OCI-LY1 (cell line): ENCODE data around the gene DNAI4.

Source experiments
- H2AFZ ChIP-seq: fragments of 200-600 bp; sonication (generic), shearing (Covaris generic); 2 replicates; pipeline ENCODE4 v1.6.0; 2014; ENCODE audit warnings: antibody characterized with exemption, mild to moderate bottlenecking, low read length
- H3F3A ChIP-seq: fragments of 200-600 bp; sonication (generic), shearing (Covaris generic); 2 replicates; pipeline ENCODE4 v1.6.0; 2014; ENCODE audit warnings: mild to moderate bottlenecking, antibody characterized with exemption, low read length, moderate library complexity; ENCODE audit not compliant: insufficient read depth
- H3K27ac ChIP-seq: fragments of 200-600 bp; sonication (generic); 2 replicates; pipeline ENCODE4 v1.5.1; 2014; ENCODE audit warnings: low read length, mixed run types, mild to moderate bottlenecking, low read depth; ENCODE audit not compliant: poor library complexity, severe bottlenecking
- H3K27me3 ChIP-seq: fragments of 200-600 bp; sonication (generic); 2 replicates; pipeline ENCODE4 v1.6.0; 2014; ENCODE audit warnings: antibody characterized with exemption, mild to moderate bottlenecking, low read length, moderate library complexity; ENCODE audit not compliant: insufficient read depth
- H3K36me3 ChIP-seq: fragments of 200-600 bp; sonication (generic); 2 replicates; pipeline ENCODE4 v1.6.1; 2014; ENCODE audit warnings: mild to moderate bottlenecking, antibody characterized with exemption, low read length, moderate library complexity, mixed read lengths; ENCODE audit not compliant: insufficient read depth
- H3K4me1 ChIP-seq: fragments of 200-600 bp; sonication (generic); 2 replicates; pipeline ENCODE4 v1.5.1; 2014; ENCODE audit warnings: mild to moderate bottlenecking, low read length, moderate library complexity; ENCODE audit not compliant: insufficient read depth, severe bottlenecking
- H3K4me2 ChIP-seq: fragments of 200-600 bp; sonication (generic), shearing (Covaris generic); 2 replicates; pipeline ENCODE4 v1.6.1; 2014; ENCODE audit warnings: low read length
- H3K4me3 ChIP-seq: fragments of 200-600 bp; sonication (generic); 2 replicates; pipeline ENCODE4 v1.5.1; 2014; ENCODE audit warnings: low read length, low read depth, mild to moderate bottlenecking, mixed read lengths; ENCODE audit not compliant: poor library complexity, severe bottlenecking
- H3K79me2 ChIP-seq: fragments of 200-600 bp; shearing (Covaris generic); 2 replicates; pipeline ENCODE4 v1.6.1; 2016; ENCODE audit warnings: mixed run types, low read length, mixed read lengths; ENCODE audit not compliant: insufficient read depth
- H3K9ac ChIP-seq: fragments of 200-600 bp; sonication (generic), shearing (Covaris generic); 2 replicates; pipeline ENCODE4 v1.6.1; 2014; ENCODE audit warnings: mild to moderate bottlenecking, low read length, mixed read lengths
- H3K9me2 ChIP-seq: fragments of 200-600 bp; sonication (generic), shearing (Covaris generic); 2 replicates; pipeline ENCODE4 v1.6.1; 2014; ENCODE audit warnings: low read depth, mild to moderate bottlenecking, low read length, mixed read lengths
- H3K9me3 ChIP-seq: fragments of 200-600 bp; shearing (Covaris generic); 2 replicates; pipeline ENCODE4 v1.6.1; 2014; ENCODE audit warnings: low read length, mixed read lengths
- H4K20me1 ChIP-seq: fragments of 200-600 bp; sonication (generic), shearing (Covaris generic); 2 replicates; pipeline ENCODE4 v1.6.0; 2016; ENCODE audit warnings: mild to moderate bottlenecking, low read length; ENCODE audit not compliant: insufficient read depth
- CTCF ChIP-seq: fragments of 200-600 bp; sonication (generic), shearing (Covaris generic); IDR thresholded peaks from 2 replicates; pipeline ENCODE4 v1.5.1; 2017; ENCODE audit warnings: mild to moderate bottlenecking, antibody characterized with exemption, low read length, moderate library complexity, mixed read lengths
- EZH2 ChIP-seq: fragments of 200-600 bp; sonication (generic), shearing (Covaris generic); IDR thresholded peaks from 2 replicates; pipeline ENCODE4 v1.8.0; 2017; ENCODE audit warnings: borderline replicate concordance, mixed run types, mild to moderate bottlenecking, antibody characterized with exemption, low read length, moderate library complexity, mixed read lengths

The DNAI4 gene

GRCh38 chr1:66867501-66867900 is 57.2 kb downstream of the DNAI4 start:
- H3K9ac ChIP-seq: no peak overlapping the region
- no peaks in the 10 kb centered on the region for H3K36me3 ChIP-seq
- no peak overlapping the region for H2AFZ ChIP-seq
- H3K27me3 ChIP-seq: no peaks in the 10 kb centered on the region
- TF ChIP-seq EZH2 (no peak), CTCF (no peak)
- H3K4me2 ChIP-seq: no peak overlapping the region
- no peaks in the 10 kb centered on the region for H3K4me1 ChIP-seq
- H3K79me2 ChIP-seq: no peaks in the 10 kb centered on the region
- H4K20me1 ChIP-seq: no peaks in the 10 kb centered on the region
- H3K4me3 ChIP-seq: no peak overlapping the region
- no peak overlapping the region for H3K27ac ChIP-seq
- peaks cover 4% of the 10 kb centered on the region; the same call in 1 of the 2 replicates for H3K9me2 ChIP-seq
- H3K9me3 ChIP-seq: no peaks in the 10 kb centered on the region
- H3F3A ChIP-seq: no peaks in the 10 kb centered on the region; the same call in 1 of the 2 replicates

GRCh38 chr1:66860529-66860928 is 64.1 kb downstream of the DNAI4 start:
- no peaks in the 10 kb centered on the region for H3K9me2 ChIP-seq
- no peak for TF ChIP-seq CTCF
- no peak for TF ChIP-seq EZH2

GRCh38 chr1:66853379-66853778 is 71.3 kb downstream of the DNAI4 start:
- no peak for TF ChIP-seq EZH2
- TF ChIP-seq CTCF: no peak
- Histone ChIP-seq H3K79me2 (no peaks in the 10 kb centered on the region), H3K27ac (no peak overlapping the region), H3F3A (no peaks in the 10 kb centered on the region), H3K9me2 (no peaks in the 10 kb centered on the region), H3K9me3 (0 out of 2 replicates have a peak, but pooled peaks cover 3% of the 10 kb centered on the region), H3K27me3 (no peaks in the 10 kb centered on the region), H3K4me3 (no peak overlapping the region), H2AFZ (no peak overlapping the region), H3K9ac (no peak overlapping the region), H3K4me1 (peaks cover 5% of the 10 kb centered on the region), H3K36me3 (no peaks in the 10 kb centered on the region), H3K4me2 (no peak overlapping the region), H4K20me1 (no peaks in the 10 kb centered on the region)

More at GRCh38 chr1:66860529-66860928, 64.1 kb downstream of the DNAI4 start:
- H3K79me2 ChIP-seq: no peaks in the 10 kb centered on the region
- no peak overlapping the region for H3K27ac ChIP-seq
- H3K4me1 ChIP-seq: no peaks in the 10 kb centered on the region
- H2AFZ ChIP-seq: no peak overlapping the region
- no peak overlapping the region for H3K4me3 ChIP-seq
- no peaks in the 10 kb centered on the region for H3F3A ChIP-seq
- no peaks in the 10 kb centered on the region for H4K20me1 ChIP-seq
- H3K4me2 ChIP-seq: no peak overlapping the region
- no peaks in the 10 kb centered on the region for H3K27me3 ChIP-seq
- no peaks in the 10 kb centered on the region for H3K36me3 ChIP-seq
- no peaks in the 10 kb centered on the region for H3K9me3 ChIP-seq
- no peak overlapping the region for H3K9ac ChIP-seq
